WTC11 (cell line): ENCODE measurements around the gene KBTBD13.

Experiments
- CTCF ChIP-seq: fragments of 200-600 bp; IDR thresholded peaks from 2 replicates; pipeline ENCODE4 v1.8.0; 2022; ENCODE audit warnings: antibody characterized with exemption
- IRF1 ChIP-seq: sonication (generic); formaldehyde crosslinking; IDR thresholded peaks from 2 replicates; pipeline ENCODE4 v1.8.0; 2023; ENCODE audit warnings: missing genetic modification reagents
- RELA ChIP-seq: sonication (generic); formaldehyde crosslinking; IDR thresholded peaks from 2 replicates; pipeline ENCODE4 v1.8.1; 2022; ENCODE audit warnings: missing genetic modification reagents, mild to moderate bottlenecking, borderline replicate concordance
- TP53 ChIP-seq: sonication (generic); formaldehyde crosslinking; IDR thresholded peaks from 2 replicates; pipeline ENCODE4 v1.8.1; 2023; ENCODE audit warnings: mild to moderate bottlenecking, missing genetic modification reagents
- USF2 ChIP-seq: sonication (generic); formaldehyde crosslinking; IDR thresholded peaks from 2 replicates; pipeline ENCODE4 v1.8.1; 2023; ENCODE audit warnings: mild to moderate bottlenecking, missing genetic modification reagents, moderate library complexity
- ZSCAN18 ChIP-seq: fragments of 250-450 bp; sonication (Bioruptor Pico); IDR thresholded peaks from 2 replicates; pipeline ENCODE4 v2.1.2; 2022; ENCODE audit warnings: mild to moderate bottlenecking, moderate library complexity

GRCh38 chr15:65085207-65085753, 8.7 kb downstream of the KBTBD13 start:
- TF ChIP-seq CTCF (no peak), USF2 (CRISPR knock-in tag) (no peak), RELA (CRISPR knock-in tag) (no peak), TP53 (CRISPR knock-in tag) (no peak), ZSCAN18 (CRISPR knock-in tag) (no peak), IRF1 (CRISPR knock-in tag) (no peak)
